ENCODE measurements around the gene PON2. TPM values are rescaled to one million over a fixed set of nuclear protein-coding genes. Genes with fewer than 3 reads are reported as not detected.

The PON2 gene
- polyA plus RNA-seq, 1 donor from 2014 or later = 23.1 TPM

- TF ChIP-seq SMC3 (conservative IDR thresholded peaks at IDR 0.05; ENCODE audit: poor library complexity) (no peak), RAD21 (conservative IDR thresholded peaks at IDR 0.05) (no peak), POLR2AphosphoS5 (IDR thresholded peaks at IDR 0.05) (no peak), CTCF (IDR thresholded peaks at IDR 0.05; ENCODE audit: poor library complexity, severe bottlenecking) (no peak), EZH2 (IDR thresholded peaks at IDR 0.05; ENCODE audit: borderline replicate concordance, insufficient read depth, low read length, poor library complexity, severe bottlenecking) (no peak), EP300 (conservative IDR thresholded peaks at IDR 0.05; ENCODE audit: poor library complexity, severe bottlenecking) (no peak), TAF1 (IDR thresholded peaks at IDR 0.05; ENCODE audit: low read depth) (no peak), REST (IDR thresholded peaks at IDR 0.05; ENCODE audit: borderline replicate concordance) (no peak), MXI1 (conservative IDR thresholded peaks at IDR 0.05; ENCODE audit: poor library complexity, severe bottlenecking) (no peak)
- Histone ChIP-seq H3F3A (ENCODE audit: insufficient read depth, low read length, poor library complexity, severe bottlenecking) (peaks cover 6% of the 10 kb centered on the region), H3K4me3 (ENCODE audit: low read length) (no peak overlapping the region), H3K4me2 (ENCODE audit: low read length) (no peak overlapping the region), H3K9ac (ENCODE audit: low read length) (no peak overlapping the region), H2AFZ (ENCODE audit: low read depth, low read length) (no peak overlapping the region), H3K9me3 (ENCODE audit: low read length) (no peaks in the 10 kb centered on the region), H3K9me2 (ENCODE audit: insufficient read depth, low read length) (no peaks in the 10 kb centered on the region), H4K20me1 (ENCODE audit: insufficient read depth) (no peaks in the 10 kb centered on the region), H3K27ac (ENCODE audit: low read length) (no peak overlapping the region), H3K36me3 (ENCODE audit: insufficient read depth, low read length) (no peaks in the 10 kb centered on the region), H3K79me2 (replicated peaks; ENCODE audit: insufficient read depth, low read length) (no peaks in the 10 kb centered on the region), H3K27me3 (ENCODE audit: insufficient read depth, low read depth, low read length) (no peaks in the 10 kb centered on the region)
Measured at GRCh38 chr7:95481271-95482165, 46.7 kb upstream of the PON2 start.

- Histone ChIP-seq H3K4me2 (ENCODE audit: low read length) (no peak overlapping the region), H3K27ac (ENCODE audit: low read length) (peak overlapping the region; percentile 89), H3K4me3 (ENCODE audit: low read length) (no peak overlapping the region), H3K79me2 (replicated peaks; ENCODE audit: insufficient read depth, low read length) (no peaks in the 10 kb centered on the region), H3K9me2 (ENCODE audit: insufficient read depth, low read length) (no peaks in the 10 kb centered on the region), H3K9me3 (ENCODE audit: low read length) (no peaks in the 10 kb centered on the region), H3K9ac (ENCODE audit: low read length) (no peak overlapping the region), H3K27me3 (ENCODE audit: insufficient read depth, low read depth, low read length) (no peaks in the 10 kb centered on the region), H3F3A (ENCODE audit: insufficient read depth, low read length, poor library complexity, severe bottlenecking) (peaks cover 6% of the 10 kb centered on the region), H3K36me3 (ENCODE audit: insufficient read depth, low read length) (no peaks in the 10 kb centered on the region), H4K20me1 (ENCODE audit: insufficient read depth) (no peaks in the 10 kb centered on the region), H2AFZ (ENCODE audit: low read depth, low read length) (no peak overlapping the region)
- TF ChIP-seq RAD21 (conservative IDR thresholded peaks at IDR 0.05) (no peak), EP300 (conservative IDR thresholded peaks at IDR 0.05; ENCODE audit: poor library complexity, severe bottlenecking) (no peak), MXI1 (conservative IDR thresholded peaks at IDR 0.05; ENCODE audit: poor library complexity, severe bottlenecking) (no peak), POLR2AphosphoS5 (IDR thresholded peaks at IDR 0.05) (no peak)
Measured at GRCh38 chr7:95479992-95480624, 45.3 kb upstream of the PON2 start.
